Erythroblast (primary cell): ENCODE data around the gene ZBTB49.

Experiments used
- GATA1 ChIP-seq: IDR thresholded peaks from 2 replicates; pipeline ENCODE4 v1.6.1; 2011; ENCODE audit warnings: low read depth, mild to moderate bottlenecking, control low read depth, low read length, moderate library complexity
- POLR2A ChIP-seq: IDR thresholded peaks from 2 replicates; pipeline ENCODE4 v1.6.1; 2011; ENCODE audit warnings: mild to moderate bottlenecking, low read length

GRCh38 chr4:4339504-4340085 is 49.5 kb downstream of the ZBTB49 start:
- TF ChIP-seq POLR2A (no peak), GATA1 (no peak)
